ENCODE measurements around the gene CREB3L4.
"Not testable (repeated sequence)": the region's sequence is repeated elsewhere in the genome, so short reads cannot be mapped to it uniquely, and the experiment has no call there.

CREB3L4 gene

GRCh38 chr1:153979091-153979490 is 11.4 kb downstream of the CREB3L4 start:
- DNase-seq (ENCODE audit: extremely low spot score, insufficient read length, low read depth); FAIRE-seq: not testable (repeated sequence)

- not testable (repeated sequence) for FAIRE-seq; DNase-seq (ENCODE audit: extremely low spot score, insufficient read length, low read depth)
Measured at GRCh38 chr1:153981735-153982134, 14.0 kb downstream of the CREB3L4 start.

- FAIRE-seq (no peak), DNase-seq (ENCODE audit: extremely low spot score, insufficient read length, low read depth) (no peak)
Measured at GRCh38 chr1:153984123-153984894, 16.6 kb downstream of the CREB3L4 start.

- no peak for FAIRE-seq
- DNase-seq (ENCODE audit: extremely low spot score, insufficient read length, low read depth) = no peak
Measured at GRCh38 chr1:153985341-153985912, 17.7 kb downstream of the CREB3L4 start.

GRCh38 chr1:153985941-153986761 is 18.4 kb downstream of the CREB3L4 start, which contains the start of gene RAB13:
Gene RAB13 (minus strand): TSS chr1:153986339. CDS start chr1:153986236, 103 bp downstream.
- FAIRE-seq (no peak), DNase-seq (ENCODE audit: extremely low spot score, insufficient read length, low read depth) (no peak)

- no peak for FAIRE-seq
- DNase-seq (ENCODE audit: extremely low spot score, insufficient read length, low read depth) = no peak
Measured at GRCh38 chr1:153987621-153988020, 19.9 kb downstream of the CREB3L4 start.

- peak; percentile 89 for DNase-seq (ENCODE audit: extremely low spot score, insufficient read length, low read depth)
- peak; percentile 98 for FAIRE-seq
Measured at GRCh38 chr1:153990468-153991150, 22.9 kb downstream of the CREB3L4 start, which contains the start of gene RPS27. Gene RPS27 (plus strand): TSS chr1:153990762. CDS start chr1:153990797, 35 bp downstream.

- DNase-seq (ENCODE audit: extremely low spot score, insufficient read length, low read depth) = no peak
- no peak for FAIRE-seq
Measured at GRCh38 chr1:153991151-153991630, 23.5 kb downstream of the CREB3L4 start.

GRCh38 chr1:153991806-153992205 is 24.1 kb downstream of the CREB3L4 start:
- DNase-seq (ENCODE audit: extremely low spot score, insufficient read length, low read depth) (no peak), FAIRE-seq (no peak)

- FAIRE-seq = no peak
Measured at GRCh38 chr1:153995202-153995601, 27.5 kb downstream of the CREB3L4 start.

GRCh38 chr1:153995640-153996039 is 27.9 kb downstream of the CREB3L4 start:
- FAIRE-seq = no peak
- no peak for DNase-seq (ENCODE audit: extremely low spot score, insufficient read length, low read depth)

More at GRCh38 chr1:153995202-153995601, 27.5 kb downstream of the CREB3L4 start:
- DNase-seq (ENCODE audit: extremely low spot score, insufficient read length, low read depth) = no peak

GRCh38 chr1:153996882-153997281 is 29.2 kb downstream of the CREB3L4 start:
- not testable (repeated sequence) for DNase-seq (ENCODE audit: extremely low spot score, insufficient read length, low read depth)

GRCh38 chr1:154000420-154000819 is 32.7 kb downstream of the CREB3L4 start:
- DNase-seq (ENCODE audit: extremely low spot score, insufficient read length, low read depth) (no peak), FAIRE-seq (no peak)

More at GRCh38 chr1:153996882-153997281, 29.2 kb downstream of the CREB3L4 start:
- not testable (repeated sequence) for FAIRE-seq

- DNase-seq (ENCODE audit: extremely low spot score, insufficient read length, low read depth) (no peak), FAIRE-seq (no peak)
Measured at GRCh38 chr1:154006136-154006535, 38.4 kb downstream of the CREB3L4 start.

GRCh38 chr1:154012129-154012528 is 44.4 kb downstream of the CREB3L4 start:
- FAIRE-seq = no peak

GRCh38 chr1:154012543-154012942 is 44.8 kb downstream of the CREB3L4 start:
- FAIRE-seq = not testable (repeated sequence)

More at GRCh38 chr1:154012129-154012528, 44.4 kb downstream of the CREB3L4 start:
- DNase-seq (ENCODE audit: extremely low spot score, insufficient read length, low read depth) = no peak

GRCh38 chr1:154014154-154014907 is 46.6 kb downstream of the CREB3L4 start:
- no peak for DNase-seq (ENCODE audit: extremely low spot score, insufficient read length, low read depth)
- no peak for FAIRE-seq

More at GRCh38 chr1:154012543-154012942, 44.8 kb downstream of the CREB3L4 start:
- DNase-seq (ENCODE audit: extremely low spot score, insufficient read length, low read depth) = not testable (repeated sequence)

GRCh38 chr1:154019269-154019668 is 51.6 kb downstream of the CREB3L4 start:
- FAIRE-seq = no peak
- DNase-seq (ENCODE audit: extremely low spot score, insufficient read length, low read depth) = no peak

- DNase-seq (ENCODE audit: extremely low spot score, insufficient read length, low read depth) = no peak
- FAIRE-seq = no peak
Measured at GRCh38 chr1:154019940-154020339, 52.2 kb downstream of the CREB3L4 start.
